Muscle layer of colon (tissue), 2 donors: ENCODE measurements around the gene TEX22.

Experiments used
- H3K27ac ChIP-seq: one replicate; pipeline ENCODE4 v1.7.0; 2013; ENCODE audit warnings: low read depth, mild to moderate bottlenecking, low read length, moderate library complexity
- H3K27me3 ChIP-seq, 2 donors: one replicate each; pipeline ENCODE4 v1.7.0; 2013; ENCODE audit warnings: low read length in 2 of 2, mild to moderate bottlenecking in 2 of 2; ENCODE audit not compliant: insufficient read depth in 2 of 2, control insufficient read depth in 1 of 2
- H3K36me3 ChIP-seq: one replicate; pipeline ENCODE4 v1.7.0; 2013; ENCODE audit warnings: mild to moderate bottlenecking, low read length; ENCODE audit not compliant: insufficient read depth
- H3K4me1 ChIP-seq: one replicate; pipeline ENCODE4 v1.7.0; 2013; ENCODE audit warnings: mild to moderate bottlenecking, low read length; ENCODE audit not compliant: insufficient read depth
- H3K4me3 ChIP-seq, 2 donors: one replicate each; pipeline ENCODE4 v1.7.0; 2013; ENCODE audit warnings: low read length in 2 of 2, low read depth in 1 of 2, mild to moderate bottlenecking in 1 of 2, moderate library complexity in 1 of 2
- H3K9ac ChIP-seq: one replicate; pipeline ENCODE4 v1.7.0; 2013; ENCODE audit warnings: low read length
- H3K9me3 ChIP-seq: one replicate; pipeline ENCODE4 v1.7.0; 2013; ENCODE audit warnings: mild to moderate bottlenecking, low read length
- donor health status: abdominal sarcoma.
- donor health status: Adenocarcinoma of cecum.

TEX22 gene

GRCh38 chr14:105398044-105398725 lies at the start of gene TEX22:
TEX22 (plus strand) TSS chr14:105398538; CDS start chr14:105399341, 803 bp downstream.
- Histone ChIP-seq H3K36me3 (peaks cover 16% of the 10 kb centered on the region), H3K9me3 (no peaks in the 10 kb centered on the region), H3K27ac (peak within 1 kb of the TSS; percentile 69), H3K27me3 (no peaks in the 10 kb centered on the region), H3K9ac (peak within 1 kb of the TSS; percentile 74), H3K4me1 (peaks cover 21% of the 10 kb centered on the region), H3K4me3 (peak within 1 kb of the TSS; percentile 76 to 82)

- H3K36me3 ChIP-seq: peaks cover 6% of the 10 kb centered on the region
- peaks cover 4% of the 10 kb centered on the region for H3K4me1 ChIP-seq
- H3K27me3 ChIP-seq: no peaks in the 10 kb centered on the region
- H3K9me3 ChIP-seq: no peaks in the 10 kb centered on the region
- no peak overlapping the region for H3K4me3 ChIP-seq
- no peak overlapping the region for H3K9ac ChIP-seq
- no peak overlapping the region for H3K27ac ChIP-seq
Observed at GRCh38 chr14:105348945-105349699, 49.2 kb upstream of the TEX22 start.

- H3K9ac ChIP-seq: no peak overlapping the region
- H3K27ac ChIP-seq: no peak overlapping the region
- peaks cover 4% of the 10 kb centered on the region for H3K4me1 ChIP-seq
- no peaks in the 10 kb centered on the region for H3K9me3 ChIP-seq
- H3K27me3 ChIP-seq: no peaks in the 10 kb centered on the region
- H3K36me3 ChIP-seq: peaks cover 6% of the 10 kb centered on the region
- H3K4me3 ChIP-seq: no peak overlapping the region
Observed at GRCh38 chr14:105349992-105350391, 48.3 kb upstream of the TEX22 start.

GRCh38 chr14:105350450-105351244 lies 47.7 kb upstream of the TEX22 start:
- Histone ChIP-seq H3K9me3 (no peaks in the 10 kb centered on the region), H3K9ac (no peak overlapping the region), H3K4me3 (no peak overlapping the region), H3K27me3 (no peaks in the 10 kb centered on the region), H3K27ac (no peak overlapping the region), H3K36me3 (peaks cover 6% of the 10 kb centered on the region), H3K4me1 (peaks cover 4% of the 10 kb centered on the region)

GRCh38 chr14:105351410-105351809 lies 46.9 kb upstream of the TEX22 start:
- Histone ChIP-seq H3K9ac (no peak overlapping the region), H3K27me3 (no peaks in the 10 kb centered on the region), H3K4me1 (peaks cover 4% of the 10 kb centered on the region), H3K9me3 (no peaks in the 10 kb centered on the region), H3K27ac (no peak overlapping the region), H3K4me3 (no peak overlapping the region), H3K36me3 (peaks cover 6% of the 10 kb centered on the region)

- Histone ChIP-seq H3K36me3 (peaks cover 6% of the 10 kb centered on the region), H3K9ac (no peak overlapping the region), H3K27ac (no peak overlapping the region)
Observed at GRCh38 chr14:105351920-105352851, 46.2 kb upstream of the TEX22 start.

GRCh38 chr14:105353136-105353535 lies 45.2 kb upstream of the TEX22 start:
- H3K27me3 ChIP-seq: no peaks in the 10 kb centered on the region
- H3K36me3 ChIP-seq: peaks cover 6% of the 10 kb centered on the region

More at GRCh38 chr14:105351920-105352851, 46.2 kb upstream of the TEX22 start:
- Histone ChIP-seq H3K9me3 (no peaks in the 10 kb centered on the region), H3K27me3 (no peaks in the 10 kb centered on the region), H3K4me1 (peaks cover 4% of the 10 kb centered on the region), H3K4me3 (no peak overlapping the region)

GRCh38 chr14:105354541-105354940 lies 43.8 kb upstream of the TEX22 start:
- H3K27ac ChIP-seq: no peak overlapping the region
- H3K27me3 ChIP-seq: no peaks in the 10 kb centered on the region
- no peaks in the 10 kb centered on the region for H3K9me3 ChIP-seq
- H3K9ac ChIP-seq: no peak overlapping the region
- no peak overlapping the region for H3K4me3 ChIP-seq
- peaks cover 4% of the 10 kb centered on the region for H3K4me1 ChIP-seq
- peaks cover 6% of the 10 kb centered on the region for H3K36me3 ChIP-seq

More at GRCh38 chr14:105353136-105353535, 45.2 kb upstream of the TEX22 start:
- Histone ChIP-seq H3K9me3 (no peaks in the 10 kb centered on the region), H3K27ac (no peak overlapping the region), H3K9ac (no peak overlapping the region), H3K4me3 (no peak overlapping the region), H3K4me1 (peaks cover 4% of the 10 kb centered on the region)

- no peaks in the 10 kb centered on the region for H3K27me3 ChIP-seq
- no peak overlapping the region for H3K4me3 ChIP-seq
- no peaks in the 10 kb centered on the region for H3K36me3 ChIP-seq
- H3K9me3 ChIP-seq: no peaks in the 10 kb centered on the region
- no peak overlapping the region for H3K27ac ChIP-seq
- H3K4me1 ChIP-seq: peaks cover 4% of the 10 kb centered on the region
- H3K9ac ChIP-seq: no peak overlapping the region
Observed at GRCh38 chr14:105355049-105355575, 43.2 kb upstream of the TEX22 start.

GRCh38 chr14:105355850-105356604 lies 42.3 kb upstream of the TEX22 start:
- H3K4me3 ChIP-seq: no peak overlapping the region
- no peaks in the 10 kb centered on the region for H3K27me3 ChIP-seq
- no peaks in the 10 kb centered on the region for H3K36me3 ChIP-seq
- H3K9ac ChIP-seq: no peak overlapping the region
- no peaks in the 10 kb centered on the region for H3K9me3 ChIP-seq
- peaks cover 4% of the 10 kb centered on the region for H3K4me1 ChIP-seq
- no peak overlapping the region for H3K27ac ChIP-seq
